ENCODE data around the gene COPB1.

COPB1 gene

DNA sequence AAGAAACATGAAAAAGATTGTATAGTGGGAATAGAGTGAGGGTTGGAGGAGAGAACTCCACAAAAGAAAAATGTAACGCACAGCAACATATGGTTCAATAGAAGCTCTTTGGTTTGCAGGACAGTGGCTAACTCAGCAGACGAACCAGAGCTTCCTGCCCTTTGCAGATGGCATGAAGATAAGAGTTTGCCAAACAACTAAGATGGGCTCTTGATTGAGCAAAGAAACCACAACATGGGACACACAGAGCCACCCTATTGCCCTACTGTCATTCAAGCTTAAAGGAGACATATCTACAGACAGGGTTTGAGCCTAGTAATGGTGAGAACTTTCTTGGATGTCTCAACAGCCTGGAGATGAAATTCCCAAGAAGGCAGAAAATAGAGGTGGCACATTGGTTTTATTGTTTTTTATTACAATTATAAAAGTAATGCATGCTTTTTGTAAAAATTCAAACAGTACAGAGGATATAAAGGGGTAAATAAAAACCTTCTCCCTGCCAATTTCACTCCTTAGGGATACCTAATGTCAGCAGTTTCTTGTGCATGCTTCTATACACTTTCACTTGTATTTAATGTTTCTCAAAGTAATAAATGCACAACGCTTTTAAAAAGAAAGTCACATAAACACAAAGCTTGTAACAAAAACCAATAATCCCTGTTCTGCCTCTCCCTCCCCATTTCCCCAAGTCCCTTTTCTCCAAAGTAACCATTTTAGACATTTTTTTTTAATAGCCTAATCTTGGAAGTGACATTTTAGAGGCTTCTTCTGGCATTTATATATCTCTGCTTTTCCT, 63.7 kb downstream of the COPB1 start:
- in situ Hi-C loops (cut with HindIII; ENCODE audit: low sequenced_read_pairs), result no loop called here

DNA sequence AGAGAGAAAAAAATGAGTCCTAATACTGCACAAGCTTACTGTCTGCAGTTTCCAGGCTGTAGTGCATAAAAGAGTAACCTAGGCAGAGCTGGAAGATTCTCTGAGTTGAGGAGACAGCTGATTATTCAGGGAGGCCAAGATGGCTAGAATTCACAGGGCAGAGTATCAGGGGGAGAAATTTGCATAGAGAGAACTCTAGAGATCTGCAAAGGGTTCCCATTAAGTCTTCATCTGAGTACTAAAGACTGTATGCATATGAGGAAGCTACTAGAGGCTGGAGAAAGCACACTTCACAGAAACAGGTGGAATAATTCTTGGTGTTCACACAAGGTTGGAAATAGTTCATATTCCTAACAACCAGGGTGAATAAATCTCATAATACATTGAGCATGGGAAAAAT, 74.0 kb downstream of the COPB1 start:
- in situ Hi-C loops (cut with HindIII; ENCODE audit: low sequenced_read_pairs), result no loop called here

DNA sequence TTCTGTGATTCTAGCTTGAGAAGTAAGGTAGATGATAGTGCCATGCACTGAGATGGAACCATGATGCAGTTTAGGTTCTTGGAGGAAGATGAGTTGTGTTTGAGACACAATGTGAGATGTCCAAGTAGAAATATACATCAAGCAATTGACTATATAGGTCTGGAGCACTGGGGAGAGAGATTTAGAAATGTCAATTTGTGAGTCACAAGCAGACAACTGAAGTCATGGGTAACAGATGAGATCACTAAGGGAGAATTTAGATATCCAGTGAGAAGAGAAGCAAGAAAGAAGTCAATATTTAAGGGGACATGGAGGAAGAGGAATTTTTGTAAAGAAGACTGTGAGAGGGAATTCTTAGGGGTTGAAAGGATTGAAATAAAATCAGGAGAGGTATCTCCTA, 75.5 kb downstream of the COPB1 start:
- in situ Hi-C loops (cut with HindIII; ENCODE audit: low sequenced_read_pairs), result no loop called here

DNA sequence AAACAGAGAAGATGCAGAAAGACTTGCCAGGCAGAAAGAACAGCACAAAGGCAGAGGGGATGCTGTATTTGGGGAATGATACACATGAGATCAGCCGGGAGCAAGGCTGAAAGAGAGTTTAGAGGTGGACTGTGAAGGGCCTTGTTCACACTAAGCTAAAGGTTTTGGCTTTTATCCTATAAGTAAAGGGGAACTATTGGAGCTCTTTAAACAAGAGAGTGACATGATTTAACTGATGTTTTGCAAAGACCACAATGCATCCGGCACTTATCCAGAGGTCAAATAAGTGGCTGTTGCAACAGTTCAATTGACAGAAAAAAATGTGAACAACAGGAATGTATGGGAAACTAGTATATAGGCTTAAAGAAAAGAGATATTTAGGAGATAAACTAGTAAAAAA, 76.0 kb downstream of the COPB1 start:
- in situ Hi-C loops (cut with HindIII; ENCODE audit: low sequenced_read_pairs), result no loop called here

DNA sequence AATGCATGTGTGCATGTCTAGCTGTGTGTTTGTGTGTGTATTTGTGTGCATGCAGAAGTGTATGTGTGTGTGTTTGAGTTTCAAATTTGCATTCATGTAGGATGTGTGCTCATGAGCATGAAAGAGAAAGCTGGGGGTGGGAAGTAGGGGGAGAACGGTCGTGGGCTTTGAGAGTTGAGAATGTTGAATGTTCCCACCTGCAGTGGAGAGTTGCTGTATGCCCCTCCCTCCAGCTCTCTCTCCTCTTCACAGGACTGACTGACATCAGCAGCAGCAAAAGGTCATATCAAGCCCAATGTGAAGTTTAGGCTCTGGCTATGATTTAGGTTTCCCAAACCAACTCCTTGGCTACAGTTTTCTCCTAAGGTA, 76.8 kb downstream of the COPB1 start:
- in situ Hi-C loops (cut with HindIII; ENCODE audit: low sequenced_read_pairs), result no loop called here

DNA sequence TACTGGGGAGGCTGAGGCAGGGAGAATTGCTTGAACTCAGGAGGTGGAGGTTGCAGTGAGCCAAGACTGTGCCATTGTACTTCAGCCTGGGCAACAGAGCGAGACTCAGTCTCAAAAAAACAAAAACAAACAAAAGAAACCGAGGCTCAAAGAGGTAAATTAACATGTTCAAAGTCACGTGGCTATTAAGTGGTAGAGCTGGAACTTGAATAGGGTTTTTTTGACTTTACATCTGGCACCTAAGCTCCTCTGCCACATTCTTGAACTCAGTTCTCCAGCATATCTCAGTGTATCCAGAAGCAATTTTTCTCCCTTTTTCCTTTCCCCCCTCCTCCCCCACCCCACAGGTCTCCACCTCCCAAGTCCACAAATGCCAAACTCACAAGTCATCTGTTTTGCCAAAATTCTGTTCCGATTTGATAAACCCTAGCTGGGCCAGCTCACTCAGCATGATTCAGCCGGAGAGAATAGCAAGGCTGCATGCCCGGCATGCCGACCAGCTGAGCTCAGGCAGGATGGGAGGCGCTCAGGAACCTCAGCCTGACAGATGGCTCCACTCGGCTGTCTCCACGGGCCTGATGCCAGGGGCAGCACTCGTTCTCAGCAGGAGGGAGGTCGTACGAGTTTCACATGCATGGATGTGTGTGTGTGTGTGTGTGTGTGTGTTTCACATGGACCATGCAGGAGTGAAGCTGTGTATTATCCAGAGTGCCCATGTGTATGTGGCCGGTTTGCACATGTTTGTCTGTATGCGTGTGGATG, 77.4 kb downstream of the COPB1 start:
- in situ Hi-C loops (cut with HindIII; ENCODE audit: low sequenced_read_pairs), result no loop called here

DNA sequence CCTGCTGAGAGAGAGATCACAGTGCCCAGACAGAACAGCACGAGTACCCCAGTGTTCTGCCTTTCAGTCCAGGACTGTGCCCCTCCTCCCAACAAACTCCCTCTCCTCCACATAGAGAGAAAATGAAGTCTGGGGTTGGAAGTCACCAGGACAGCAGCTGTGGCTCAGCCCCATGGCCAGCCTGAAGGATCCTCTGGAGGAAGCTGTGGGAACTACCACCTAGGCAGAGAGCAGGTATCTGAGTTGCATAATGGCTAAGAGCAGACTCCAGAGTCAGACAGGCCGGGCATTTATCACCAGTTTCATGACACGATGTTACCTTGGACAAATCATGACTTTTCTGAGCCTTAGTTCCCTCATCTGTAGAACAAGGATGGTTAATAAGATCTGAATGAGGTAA, 79.4 kb downstream of the COPB1 start:
- in situ Hi-C loops (cut with HindIII; ENCODE audit: low sequenced_read_pairs), result no loop called here

DNA sequence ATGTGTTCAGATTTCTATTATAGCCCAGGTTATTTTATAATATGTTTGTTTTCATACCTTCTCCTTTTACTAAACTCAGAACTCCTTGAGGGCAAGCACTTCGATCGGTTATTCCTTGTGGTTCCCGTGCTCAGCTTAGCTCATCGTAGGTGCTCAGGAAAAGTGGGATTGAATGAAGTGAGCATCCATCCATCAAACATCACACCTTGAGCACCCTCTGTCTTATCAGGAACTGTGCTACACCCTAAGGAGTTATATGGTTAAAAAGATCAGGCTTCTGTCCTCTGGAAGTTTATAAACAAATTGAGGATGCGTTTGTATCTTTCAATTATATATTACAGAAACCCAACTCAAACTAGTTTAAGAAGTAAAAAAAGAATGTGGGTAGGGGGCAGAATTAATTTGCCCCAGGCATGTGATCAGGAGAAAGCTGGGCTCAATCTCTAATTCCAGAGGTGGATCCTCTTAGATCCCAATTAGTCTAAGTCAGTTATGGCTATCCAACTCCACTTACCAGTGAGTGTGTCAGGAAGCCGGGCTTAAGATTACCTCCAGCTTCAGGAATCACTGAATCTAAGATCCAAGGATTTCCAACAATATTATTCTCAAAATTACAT, 80.7 kb downstream of the COPB1 start:
- in situ Hi-C loops (cut with HindIII; ENCODE audit: low sequenced_read_pairs), result no loop called here

DNA sequence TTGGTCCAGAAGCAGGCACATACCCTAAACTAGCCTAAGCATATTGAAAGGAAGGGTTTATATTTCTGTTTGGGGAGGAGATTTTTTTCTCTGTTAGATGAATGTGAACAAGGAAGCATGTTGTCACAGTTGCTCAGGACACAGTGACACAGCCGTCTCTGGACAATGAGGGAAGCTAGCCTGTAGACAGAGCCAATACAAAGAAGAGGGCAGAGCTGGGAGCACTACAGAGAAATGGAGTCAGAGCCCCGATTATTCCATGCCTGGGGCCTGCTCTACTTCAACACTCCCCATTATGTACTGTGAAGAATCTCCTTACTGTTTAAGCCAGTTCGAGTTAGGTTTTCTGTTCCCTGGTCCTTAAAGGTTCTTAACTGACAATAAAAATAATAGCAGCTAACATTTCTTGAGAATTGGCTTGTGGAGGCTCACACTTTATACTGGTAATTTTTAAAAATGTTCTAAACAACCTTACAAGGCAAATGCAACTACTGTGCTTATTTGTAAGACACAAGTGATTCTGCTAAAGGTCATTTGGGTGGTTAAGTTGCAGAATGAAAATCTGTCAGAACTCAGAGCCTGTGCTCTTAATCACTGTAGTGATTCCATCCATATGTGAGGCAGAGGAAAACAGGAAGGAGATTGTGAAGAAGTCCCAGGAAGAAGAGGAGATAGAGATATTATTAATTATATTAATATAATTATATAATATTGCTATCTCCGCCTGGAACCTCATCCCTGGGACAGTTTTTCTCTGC, 81.8 kb downstream of the COPB1 start:
- in situ Hi-C loops (cut with HindIII; ENCODE audit: low sequenced_read_pairs), result no loop called here

DNA sequence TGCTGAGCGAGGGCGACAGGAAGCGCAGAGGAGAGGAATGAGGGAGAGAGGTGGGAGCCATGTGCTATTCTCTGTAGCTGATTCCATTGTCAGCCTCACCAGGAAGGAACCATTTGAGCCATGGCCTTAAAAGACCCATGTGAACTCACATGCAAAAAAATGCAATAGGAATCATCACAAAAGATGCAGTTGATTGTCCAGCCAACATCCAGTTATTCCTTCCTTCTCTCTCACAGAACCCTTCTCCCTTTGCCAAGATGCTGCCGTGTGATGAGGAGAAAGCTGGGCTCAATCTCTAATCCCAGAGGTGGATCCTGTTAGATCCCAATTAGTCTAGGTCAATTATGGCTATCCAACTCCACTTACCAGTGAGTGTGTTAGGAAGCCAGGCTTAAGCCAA, 82.4 kb downstream of the COPB1 start:
- in situ Hi-C loops (cut with HindIII; ENCODE audit: low sequenced_read_pairs), result no loop called here

DNA sequence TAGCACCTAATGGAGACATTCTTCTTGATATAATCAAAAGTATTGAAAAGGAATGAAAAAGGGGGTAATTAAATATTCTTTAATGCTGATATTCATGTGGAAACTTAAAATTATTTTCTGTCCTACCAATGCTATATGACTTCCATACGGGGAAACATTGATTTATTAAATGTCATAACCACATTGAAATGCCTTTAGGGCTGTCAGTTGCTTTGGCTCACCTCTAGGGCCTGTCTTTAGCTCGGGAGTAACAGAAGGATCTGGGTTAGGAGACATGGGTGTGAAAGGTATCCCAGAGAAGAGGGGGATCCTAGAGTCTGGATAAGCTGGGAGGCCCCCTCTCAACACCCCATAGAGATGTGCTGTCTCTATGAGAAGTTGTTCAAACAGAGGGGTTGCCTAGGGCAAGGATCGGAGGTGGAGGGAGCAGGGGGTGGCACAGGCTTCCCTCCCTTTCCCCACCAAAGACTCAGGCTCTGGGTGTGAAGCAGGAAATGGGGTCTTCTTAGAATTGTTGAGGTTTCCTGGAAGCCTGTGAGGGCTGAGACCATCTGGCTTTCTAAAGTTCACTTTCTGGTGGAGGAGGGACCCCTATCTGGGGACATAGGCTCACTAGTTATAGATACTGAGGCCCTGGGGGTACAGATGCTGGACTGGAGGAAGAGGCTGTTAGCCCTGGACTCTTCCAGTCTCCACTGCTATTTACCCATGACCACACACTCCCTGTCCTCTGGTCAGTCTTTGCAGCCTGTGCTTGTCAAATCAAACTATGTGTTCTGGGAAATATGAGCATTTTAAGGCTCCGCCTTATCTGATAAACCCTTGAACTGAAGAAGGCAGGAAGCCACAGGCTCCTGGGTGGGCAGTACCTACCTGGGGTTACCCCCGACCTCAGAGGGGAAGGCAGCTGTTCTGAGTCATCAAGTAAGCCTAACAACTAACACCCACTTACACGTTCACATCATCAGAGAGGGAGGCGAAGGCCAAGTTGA, 84.8 kb downstream of the COPB1 start:
- in situ Hi-C loops (cut with HindIII; ENCODE audit: low sequenced_read_pairs), result no loop called here

DNA sequence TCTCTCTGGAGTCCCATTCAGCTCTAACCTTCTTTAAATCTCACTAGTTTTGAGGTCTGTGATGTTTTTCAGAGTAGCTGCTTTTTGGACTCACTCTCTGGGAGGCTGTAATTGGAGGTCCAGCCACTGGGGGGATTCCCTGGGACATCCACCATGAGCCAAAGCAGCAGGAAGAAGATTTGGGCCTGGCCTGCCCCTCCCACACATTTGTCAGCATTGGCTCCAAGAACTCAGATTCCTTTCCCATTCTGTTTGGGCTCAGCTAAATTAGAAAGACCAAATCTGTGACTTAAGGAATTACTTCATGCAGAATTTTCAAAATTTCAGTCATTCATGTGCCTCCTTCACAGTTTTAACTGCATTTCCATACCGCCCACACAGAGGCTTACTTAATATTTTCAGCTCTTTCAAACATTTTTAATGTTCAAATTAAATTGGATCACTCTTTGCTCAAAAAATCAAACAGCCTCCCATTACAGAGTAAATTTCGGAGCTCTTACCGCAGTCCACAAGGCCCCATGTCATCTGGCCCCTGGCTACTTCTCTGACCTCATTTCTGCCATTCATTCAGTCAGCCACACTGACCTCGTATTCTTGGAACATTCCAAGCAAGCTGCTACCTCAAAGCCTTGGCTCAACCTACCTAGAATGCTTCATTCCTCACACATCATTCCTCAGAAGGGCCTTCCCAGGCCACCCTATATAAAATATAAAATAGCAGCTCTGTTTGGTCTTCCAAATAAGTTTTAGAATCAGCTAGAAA, 86.1 kb downstream of the COPB1 start:
- in situ Hi-C loops (cut with HindIII; ENCODE audit: low sequenced_read_pairs), result no loop called here

DNA sequence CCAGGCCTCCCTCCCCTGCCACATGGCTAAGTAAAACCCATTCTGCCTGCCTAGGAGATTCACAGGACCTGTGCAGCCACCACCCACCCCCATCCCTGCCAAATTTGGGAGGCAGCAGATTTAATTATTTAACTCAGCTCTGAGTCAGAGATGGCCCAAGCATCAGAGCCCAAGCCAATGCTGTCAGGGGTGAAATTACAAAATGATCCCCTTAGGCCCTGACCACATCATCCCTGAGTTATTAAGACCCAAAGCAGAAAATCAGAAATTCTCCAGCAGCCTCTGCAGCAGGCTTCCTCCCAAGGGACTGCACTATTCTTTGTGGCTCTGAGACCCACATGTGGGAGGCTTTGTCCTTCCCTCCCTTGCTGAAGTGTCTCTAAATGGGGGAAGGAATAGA, 87.8 kb downstream of the COPB1 start:
- in situ Hi-C loops (cut with HindIII; ENCODE audit: low sequenced_read_pairs), result no loop called here

DNA sequence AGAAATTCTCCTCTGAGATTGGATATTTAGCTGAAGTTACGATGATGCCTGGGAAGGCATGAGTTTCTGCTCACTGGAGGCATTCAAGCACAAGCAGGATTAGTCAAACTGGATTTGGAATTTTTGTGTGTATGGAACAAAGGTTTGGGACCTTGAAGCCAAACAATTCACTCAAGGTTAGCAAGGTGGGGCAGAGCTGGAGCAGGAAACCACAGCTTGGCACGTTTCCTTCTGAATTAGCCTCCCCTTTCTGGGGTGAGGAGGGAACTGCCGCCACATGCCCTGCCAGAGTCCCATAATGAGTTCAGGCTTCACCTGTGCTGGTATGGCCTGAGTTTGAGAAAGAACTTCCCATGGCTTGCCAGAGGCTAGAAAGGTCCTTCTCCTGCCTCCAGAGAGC, 89.7 kb downstream of the COPB1 start:
- in situ Hi-C loops (cut with HindIII; ENCODE audit: low sequenced_read_pairs), result no loop called here

DNA sequence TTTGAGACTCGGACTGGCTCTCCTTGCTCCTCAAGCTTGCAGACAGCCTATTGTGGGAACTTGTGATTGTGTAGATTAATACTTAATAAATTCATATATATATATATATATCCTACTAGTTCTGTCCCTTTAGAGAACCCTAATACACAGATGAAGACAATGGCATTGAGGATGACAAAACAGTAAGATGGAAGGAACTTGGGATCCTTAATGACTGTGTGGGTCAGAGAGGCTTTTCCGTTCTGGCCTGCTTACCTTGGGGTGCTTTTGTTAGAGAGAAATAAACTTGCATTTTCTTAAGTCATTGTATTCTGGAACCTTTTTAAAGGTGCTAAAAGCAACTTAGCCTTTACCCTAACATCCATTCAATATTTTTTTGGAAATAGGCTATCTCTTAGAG, 91.0 kb downstream of the COPB1 start:
- in situ Hi-C loops (cut with HindIII; ENCODE audit: low sequenced_read_pairs), result no loop called here
